HCT116 (cell line): Measurements from ENCODE around the gene CAMK2D. TPM values are rescaled to one million over a fixed set of nuclear protein-coding genes. Genes with fewer than 3 reads are reported as not detected.

Source experiments
- ATAC-seq: fragments of 200-7000 bp; cut with Tn5 transposase; 2 replicates; pipeline ENCODE4 v1.9.1; 2020; ENCODE audit warnings: mild to moderate bottlenecking, moderate library complexity
- BruUV-seq: library from RNA; stranded (reverse); fragments of 400-500 nt; replicated peaks from 2 replicates; lab custom pipeline; 2021; lab: Mats Ljungman, UMichigan
- CTCF ChIA-PET: fragments of 300-600 bp; sonication (Branson Sonifier 250); formaldehyde crosslinking; loops from one replicate; lab custom pipeline; 2021; ENCODE audit warnings: antibody characterized with exemption; lab: Charles Lee
- POLR2A ChIA-PET: fragments of 300-600, 350-600 bp; sonication (Branson Sonifier 250); formaldehyde crosslinking; loops from one replicate; lab custom pipeline; 2021; ENCODE audit warnings: antibody characterized with exemption; lab: Charles Lee
- RAD21 ChIA-PET, 2 experiments: fragments of 300-600 bp; sonication (Branson Sonifier 250); formaldehyde crosslinking; loops; one replicate each; lab custom pipeline; 2023; ENCODE audit warnings: low total read pairs in 2 of 2; ENCODE audit not compliant: uncharacterized antibody in 2 of 2, unreplicated experiment in 2 of 2, low non-redundant PET in 1 of 2; lab: Charles Lee
- DNase-seq: peaks from one replicate; pipeline ENCODE4 v3.0.0-alpha.2; 2010; ENCODE audit warnings: low read depth, low spot score
- H2AFZ ChIP-seq: fragments of 200-600 bp; shearing (Covaris generic), sonication (generic); 2 replicates; pipeline ENCODE4 v1.6.1; 2017; ENCODE audit warnings: low read depth, mixed run types, mixed read lengths, antibody characterized with exemption, low read length; ENCODE audit not compliant: poor library complexity, severe bottlenecking
- H3K27ac ChIP-seq: 2 replicates; pipeline ENCODE4 v1.5.1; 2012; ENCODE audit warnings: low read depth, low read length
- H3K27me3 ChIP-seq: fragments of 200-600 bp; sonication (generic); 2 replicates; pipeline ENCODE4 v1.6.1; 2016; ENCODE audit warnings: mixed run types, low read length, mixed read lengths; ENCODE audit not compliant: insufficient read depth
- H3K36me3 ChIP-seq, 2 experiments: fragments of 200-500 bp in 1 of 2; fragments of 200-600 bp in 1 of 2; sonication (Bioruptor generic) in 1 of 2; sonication (generic) in 1 of 2; 2 replicates each; pipeline versions ENCODE4 v1.5.1 to v1.6.1; 2014 to 2016; ENCODE audit warnings: low read length in 2 of 2, inconsistent platforms in 1 of 2, mixed read lengths in 1 of 2, mixed run types in 1 of 2; ENCODE audit not compliant: insufficient read depth in 2 of 2, control insufficient read depth in 1 of 2
- H3K4me1 ChIP-seq, 2 experiments: fragments of 200-600 bp in 1 of 2; sonication (generic) in 1 of 2; 2 replicates each; pipeline versions ENCODE4 v1.5.1 to v1.6.1; 2012 to 2017; ENCODE audit warnings: low read length in 2 of 2, inconsistent platforms in 1 of 2, mild to moderate bottlenecking in 1 of 2, mixed read lengths in 1 of 2, mixed run types in 1 of 2, moderate library complexity in 1 of 2; ENCODE audit not compliant: insufficient read depth in 2 of 2, control insufficient read depth in 1 of 2
- H3K4me2 ChIP-seq: fragments of 200-600 bp; sonication (generic); 2 replicates; pipeline ENCODE4 v1.6.1; 2017; ENCODE audit warnings: mixed run types, low read length, mixed read lengths
- H3K4me3 ChIP-seq, 2 experiments: fragments of 200-600 bp in 1 of 2; sonication (generic) in 1 of 2; replicated peaks in 1 of 2; 2 replicates each; pipeline ENCODE4 v1.5.1; 2011 to 2016; ENCODE audit warnings: low read length in 2 of 2, control low read depth in 1 of 2, low read depth in 1 of 2, mild to moderate bottlenecking in 1 of 2, mixed read lengths in 1 of 2, mixed run types in 1 of 2
- H3K79me2 ChIP-seq: fragments of 200-600 bp; sonication (generic); 2 replicates; pipeline ENCODE4 v1.6.1; 2017; ENCODE audit warnings: mild to moderate bottlenecking, mixed run types, low read length, moderate library complexity, mixed read lengths; ENCODE audit not compliant: insufficient read depth
- H3K9ac ChIP-seq: fragments of 200-600 bp; sonication (generic); 2 replicates; pipeline ENCODE4 v1.6.1; 2016; ENCODE audit warnings: low read length, mixed read lengths
- H3K9me2 ChIP-seq: fragments of 200-600 bp; sonication (generic), shearing (Covaris generic); 2 replicates; pipeline ENCODE4 v1.6.1; 2017; ENCODE audit warnings: mixed run types, mild to moderate bottlenecking, moderate library complexity; ENCODE audit not compliant: insufficient read depth
- H3K9me3 ChIP-seq, 2 experiments: fragments of 200-500 bp in 1 of 2; fragments of 200-600 bp in 1 of 2; sonication (Bioruptor generic) in 1 of 2; sonication (generic) in 1 of 2; 2 replicates each; pipeline ENCODE4 v1.6.1; 2014 to 2017; ENCODE audit warnings: low read length in 2 of 2, mixed read lengths in 2 of 2, inconsistent platforms in 1 of 2, low read depth in 1 of 2, mild to moderate bottlenecking in 1 of 2, mixed run types in 1 of 2, moderate library complexity in 1 of 2; ENCODE audit not compliant: control insufficient read depth in 1 of 2, insufficient read depth in 1 of 2
- H4K20me1 ChIP-seq: fragments of 200-600 bp; sonication (generic), shearing (Covaris generic); 2 replicates; pipeline ENCODE4 v1.6.1; 2017; ENCODE audit warnings: mixed run types, mild to moderate bottlenecking, moderate library complexity; ENCODE audit not compliant: insufficient read depth
- CEBPB ChIP-seq: IDR thresholded peaks from 2 replicates; pipeline ENCODE4 v1.6.1; 2012; ENCODE audit warnings: low read depth
- FOSL1 ChIP-seq: IDR thresholded peaks from 2 replicates; pipeline ENCODE4 v1.6.1; 2012; ENCODE audit warnings: low read depth
- TCF7L2 ChIP-seq: IDR thresholded peaks from 2 replicates; pipeline ENCODE4 v1.7.0; 2011; ENCODE audit warnings: borderline replicate concordance, inconsistent platforms; ENCODE audit not compliant: insufficient read depth, insufficient read length; ENCODE audit errors: extremely low read depth
- intact Hi-C: fragments of 100-400 bp; cut with micrococcal nuclease; formaldehyde crosslinking; loops from 2 replicates; pipeline ENCODE4 v1.10.0; 2022
- total RNA-seq: library from RNA; stranded (reverse); gene quantifications from one replicate; pipeline ENCODE4 v1.2.1, GENCODE V29; 2021; ENCODE audit not compliant: unreplicated experiment

CAMK2D gene
- total RNA-seq, 1 experiment from 2014 or later = 67.0 TPM

- no peaks in the 10 kb centered on the region for H3K9me3 ChIP-seq
- H3K4me3 ChIP-seq = no peak overlapping the region
- no peak overlapping the region for H3K27ac ChIP-seq
- H2AFZ ChIP-seq = no peak overlapping the region
- DNase-seq = no peak
- POLR2A ChIA-PET = no interaction called here
- H3K9me2 ChIP-seq = no peaks in the 10 kb centered on the region
- TF ChIP-seq CEBPB (no peak), FOSL1 (peak; percentile 10; the same call in 1 of the 2 replicates)
- TF ChIP-seq, all 23 proteins: peak for 1
- Histone ChIP-seq H3K27me3 (no peaks in the 10 kb centered on the region), H3K79me2 (no peaks in the 10 kb centered on the region), H3K4me1 (peaks cover 0 to 6% of the 10 kb centered on the region in 2 experiments; a peak in 2 of 4 replicates), H3K36me3 (no peaks in the 10 kb centered on the region), H4K20me1 (no peaks in the 10 kb centered on the region), H3K4me2 (no peak overlapping the region), H3K9ac (no peak overlapping the region)
- ChIA-PET RAD21 (no interaction called here), CTCF (no interaction called here)
- no peak for ATAC-seq
- no TSS peak for BruUV-seq
- intact Hi-C loops = no loop called here
These were observed 156.6 kb downstream of the CAMK2D start for GRCh38 chr4:113604955-113605354.

DNA sequence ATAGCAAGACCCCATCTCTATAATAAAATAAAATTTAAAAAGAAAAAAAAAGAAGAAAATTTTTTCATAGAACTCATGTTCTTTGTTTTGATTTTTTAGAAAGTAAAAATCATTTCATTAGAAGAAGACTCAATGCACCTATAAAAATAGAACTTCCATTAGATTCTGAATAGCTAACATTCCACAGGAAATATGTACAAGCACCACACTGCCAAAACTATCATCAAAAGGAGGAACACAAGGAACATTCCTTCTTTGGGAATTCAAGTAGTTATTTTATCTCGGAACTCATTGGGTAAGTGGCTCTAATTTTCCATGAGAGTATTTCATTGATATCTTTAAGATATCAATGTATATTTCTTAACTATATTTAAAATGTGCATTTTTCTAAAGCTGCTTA is 157.6 kb downstream of the CAMK2D start:
- no peak for ATAC-seq
- H3K4me1 ChIP-seq = peaks cover 0 to 6% of the 10 kb centered on the region in 2 experiments; a peak in 2 of 4 replicates
- no peak for DNase-seq
- ChIA-PET CTCF (no interaction called here), POLR2A (no interaction called here), RAD21 (no interaction called here)
- no peaks in the 10 kb centered on the region for H4K20me1 ChIP-seq
- no peaks in the 10 kb centered on the region for H3K27me3 ChIP-seq
- TF ChIP-seq TCF7L2 = no peak
- H3K36me3 ChIP-seq = no peaks in the 10 kb centered on the region
- intact Hi-C loops = no loop called here
- H3K9me3 ChIP-seq = no peaks in the 10 kb centered on the region
- no peak overlapping the region for H2AFZ ChIP-seq
- no peaks in the 10 kb centered on the region for H3K79me2 ChIP-seq
- no peaks in the 10 kb centered on the region for H3K9me2 ChIP-seq
- no TSS peak for BruUV-seq
- no peak overlapping the region for H3K4me2 ChIP-seq
- no peak overlapping the region for H3K4me3 ChIP-seq
- no peak overlapping the region for H3K9ac ChIP-seq
- H3K27ac ChIP-seq = no peak overlapping the region
